Kidney epithelial cell (primary cell): ENCODE results near the gene EPN2. TPM values are rescaled to one million over a fixed set of nuclear protein-coding genes. Genes with fewer than 3 reads are reported as not detected.
"Not testable (repeated sequence)": the region's sequence is repeated elsewhere in the genome, so short reads cannot be mapped to it uniquely, and the experiment has no call there.

Experiments used
- DNase-seq: peaks from one replicate; pipeline ENCODE4 v3.0.0-alpha.2; 2010; ENCODE audit warnings: low read depth
- H3K27me3 ChIP-seq: 2 replicates; pipeline ENCODE4 v1.6.0; 2011; ENCODE audit warnings: low read length; ENCODE audit not compliant: control insufficient read depth, insufficient read depth
- H3K36me3 ChIP-seq: 2 replicates; pipeline ENCODE4 v1.5.1; 2011; ENCODE audit warnings: low read length; ENCODE audit not compliant: control insufficient read depth, insufficient read depth
- H3K4me3 ChIP-seq: 2 replicates; pipeline ENCODE4 v1.5.1; 2011; ENCODE audit warnings: low read depth, mild to moderate bottlenecking, control low read depth, low read length
- total RNA-seq: library from RNA; depleted of rRNA; stranded (reverse); fragments of >200 nt; gene quantifications from 2 replicates; pipeline ENCODE4 v1.2.3, GENCODE V29; 2015
- TF ChIP-seq, protein P1 (sequence below): IDR thresholded peaks from 2 replicates; pipeline ENCODE4 v1.5.1; 2011; ENCODE audit warnings: mild to moderate bottlenecking, moderate library complexity, low read length, control low read depth, inconsistent platforms; ENCODE audit not compliant: insufficient read depth, poor library complexity, severe bottlenecking

EPN2 gene
- total RNA-seq, 1 donor from 2014 or later = 13.7 TPM

DNA sequence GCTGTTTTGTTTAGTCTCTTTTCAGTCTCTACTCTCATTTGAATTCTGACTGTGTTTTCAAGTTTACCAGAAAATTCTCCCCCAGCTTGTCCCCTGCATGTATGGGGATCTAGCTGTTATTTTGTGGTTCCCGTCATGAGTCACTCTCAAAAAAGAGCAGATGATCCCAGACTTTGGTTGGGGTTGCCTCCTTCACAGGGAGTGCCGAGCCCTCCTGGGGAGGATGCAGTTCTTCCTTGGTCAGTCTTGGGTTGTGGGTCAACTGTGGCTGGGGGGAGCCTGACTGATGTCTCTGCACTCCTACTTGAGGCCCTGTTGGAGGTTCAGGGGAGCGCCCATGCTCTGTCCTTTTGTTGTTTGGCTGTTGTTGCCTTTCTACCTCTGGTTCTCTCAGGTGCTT lies 37.7 kb downstream of the EPN2 start:
- TF ChIP-seq, protein P1, sequence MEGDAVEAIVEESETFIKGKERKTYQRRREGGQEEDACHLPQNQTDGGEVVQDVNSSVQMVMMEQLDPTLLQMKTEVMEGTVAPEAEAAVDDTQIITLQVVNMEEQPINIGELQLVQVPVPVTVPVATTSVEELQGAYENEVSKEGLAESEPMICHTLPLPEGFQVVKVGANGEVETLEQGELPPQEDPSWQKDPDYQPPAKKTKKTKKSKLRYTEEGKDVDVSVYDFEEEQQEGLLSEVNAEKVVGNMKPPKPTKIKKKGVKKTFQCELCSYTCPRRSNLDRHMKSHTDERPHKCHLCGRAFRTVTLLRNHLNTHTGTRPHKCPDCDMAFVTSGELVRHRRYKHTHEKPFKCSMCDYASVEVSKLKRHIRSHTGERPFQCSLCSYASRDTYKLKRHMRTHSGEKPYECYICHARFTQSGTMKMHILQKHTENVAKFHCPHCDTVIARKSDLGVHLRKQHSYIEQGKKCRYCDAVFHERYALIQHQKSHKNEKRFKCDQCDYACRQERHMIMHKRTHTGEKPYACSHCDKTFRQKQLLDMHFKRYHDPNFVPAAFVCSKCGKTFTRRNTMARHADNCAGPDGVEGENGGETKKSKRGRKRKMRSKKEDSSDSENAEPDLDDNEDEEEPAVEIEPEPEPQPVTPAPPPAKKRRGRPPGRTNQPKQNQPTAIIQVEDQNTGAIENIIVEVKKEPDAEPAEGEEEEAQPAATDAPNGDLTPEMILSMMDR = no peak
- H3K4me3 ChIP-seq = no peak overlapping the region
- H3K36me3 ChIP-seq = peaks cover 1% of the 10 kb centered on the region
- H3K27me3 ChIP-seq = no peaks in the 10 kb centered on the region
- DNase-seq = no peak

DNA sequence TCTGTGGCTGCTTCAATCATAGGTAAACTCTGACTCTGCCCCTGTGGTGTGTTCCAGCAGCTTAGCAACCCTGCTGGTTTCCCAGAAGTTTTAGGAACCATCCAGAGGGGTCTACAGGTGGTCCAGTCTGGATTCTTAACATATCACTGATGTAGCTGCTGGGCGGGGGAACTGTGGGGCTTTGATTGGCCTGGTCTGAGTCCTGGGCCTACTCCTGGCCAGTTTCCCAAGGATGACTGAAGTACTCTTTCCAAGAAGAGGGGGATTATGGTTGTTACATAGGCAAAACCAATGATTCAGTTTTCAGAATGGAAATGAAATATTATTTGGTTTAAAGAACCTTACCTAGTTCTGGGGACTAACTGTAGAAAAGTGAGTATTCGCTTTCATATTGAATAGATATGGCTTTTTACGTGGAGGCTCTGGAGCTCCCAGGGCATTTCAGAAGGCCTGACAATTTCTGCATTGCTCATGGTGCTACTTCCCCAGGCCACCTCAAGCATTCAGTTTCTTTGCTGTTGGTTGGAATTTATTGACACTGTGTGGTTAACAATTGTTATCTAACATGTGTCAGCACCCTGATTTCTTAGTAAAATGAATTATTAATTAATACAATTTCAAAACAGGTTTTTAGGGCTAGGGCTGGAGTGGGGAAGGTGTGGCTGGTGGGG lies 38.4 kb downstream of the EPN2 start:
- no peak overlapping the region for H3K4me3 ChIP-seq
- H3K36me3 ChIP-seq = peaks cover 1% of the 10 kb centered on the region
- TF ChIP-seq, protein P1 = no peak
- no peaks in the 10 kb centered on the region for H3K27me3 ChIP-seq
- no peak for DNase-seq

DNA sequence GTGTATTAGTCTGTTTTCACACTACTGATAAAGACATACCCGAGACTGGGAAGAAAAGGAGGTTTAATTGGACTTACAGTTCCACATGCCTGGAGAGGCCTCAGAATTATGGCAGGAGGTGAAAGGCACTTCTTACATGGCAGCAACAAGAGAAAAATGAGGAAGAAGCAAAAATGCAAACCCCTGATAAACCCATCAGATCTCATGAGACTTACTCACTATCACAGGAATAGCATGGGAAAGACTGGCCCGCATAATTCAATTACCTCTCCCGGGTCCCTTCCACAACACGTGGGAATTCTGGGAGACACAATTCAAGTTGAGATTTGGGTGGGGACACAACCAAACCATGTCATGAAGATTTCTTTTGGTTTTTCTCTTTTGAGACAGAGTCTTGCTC lies 41.1 kb downstream of the EPN2 start:
- H3K4me3 ChIP-seq, H3K27me3 ChIP-seq, H3K36me3 ChIP-seq, DNase-seq: not testable (repeated sequence)

DNA sequence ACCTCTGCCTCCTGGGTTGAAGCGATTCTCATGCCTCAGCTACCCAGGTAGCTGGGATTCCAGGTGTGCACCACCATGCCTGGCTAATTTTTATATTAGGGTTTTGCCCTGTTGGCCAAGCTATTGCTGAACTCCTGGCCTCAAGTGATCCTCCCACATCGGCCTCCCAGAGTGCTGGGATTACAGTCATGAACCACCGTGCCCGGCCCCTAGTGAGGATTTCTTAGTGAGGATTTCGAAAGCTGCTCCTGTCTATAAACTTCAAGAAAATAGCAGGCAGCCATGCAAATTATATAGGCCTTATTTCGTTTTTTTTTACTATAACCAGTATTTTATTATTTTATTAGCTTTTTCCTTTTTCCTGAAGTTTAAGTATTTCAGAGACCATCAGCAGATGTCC lies 41.6 kb downstream of the EPN2 start:
- Histone ChIP-seq H3K27me3 (no peaks in the 10 kb centered on the region), H3K4me3 (no peak overlapping the region), H3K36me3 (peaks cover 2% of the 10 kb centered on the region)
- no peak for DNase-seq
- TF ChIP-seq, protein P1 = no peak

DNA sequence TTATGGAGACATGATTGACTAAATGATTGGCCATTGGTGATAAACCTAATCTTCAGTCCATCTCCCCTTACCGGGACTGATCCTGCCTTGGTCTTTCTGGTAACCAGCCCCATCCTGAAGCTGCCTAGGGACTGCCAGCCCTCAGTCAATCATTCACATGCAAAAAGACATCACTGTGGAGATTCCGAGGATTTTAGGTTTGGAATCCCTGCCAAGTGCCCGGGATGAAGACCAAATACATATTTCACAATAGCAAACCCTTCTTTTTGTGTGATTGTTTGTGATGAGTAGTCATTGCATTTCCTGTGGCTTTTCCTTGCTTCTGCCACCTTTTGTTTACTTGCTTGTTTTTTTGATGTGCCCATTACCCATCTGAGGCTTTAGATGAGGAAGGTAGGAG lies 44.0 kb downstream of the EPN2 start:
- peaks cover 1% of the 10 kb centered on the region for H3K36me3 ChIP-seq
- H3K4me3 ChIP-seq = no peak overlapping the region
- TF ChIP-seq, protein P1 = no peak

DNA sequence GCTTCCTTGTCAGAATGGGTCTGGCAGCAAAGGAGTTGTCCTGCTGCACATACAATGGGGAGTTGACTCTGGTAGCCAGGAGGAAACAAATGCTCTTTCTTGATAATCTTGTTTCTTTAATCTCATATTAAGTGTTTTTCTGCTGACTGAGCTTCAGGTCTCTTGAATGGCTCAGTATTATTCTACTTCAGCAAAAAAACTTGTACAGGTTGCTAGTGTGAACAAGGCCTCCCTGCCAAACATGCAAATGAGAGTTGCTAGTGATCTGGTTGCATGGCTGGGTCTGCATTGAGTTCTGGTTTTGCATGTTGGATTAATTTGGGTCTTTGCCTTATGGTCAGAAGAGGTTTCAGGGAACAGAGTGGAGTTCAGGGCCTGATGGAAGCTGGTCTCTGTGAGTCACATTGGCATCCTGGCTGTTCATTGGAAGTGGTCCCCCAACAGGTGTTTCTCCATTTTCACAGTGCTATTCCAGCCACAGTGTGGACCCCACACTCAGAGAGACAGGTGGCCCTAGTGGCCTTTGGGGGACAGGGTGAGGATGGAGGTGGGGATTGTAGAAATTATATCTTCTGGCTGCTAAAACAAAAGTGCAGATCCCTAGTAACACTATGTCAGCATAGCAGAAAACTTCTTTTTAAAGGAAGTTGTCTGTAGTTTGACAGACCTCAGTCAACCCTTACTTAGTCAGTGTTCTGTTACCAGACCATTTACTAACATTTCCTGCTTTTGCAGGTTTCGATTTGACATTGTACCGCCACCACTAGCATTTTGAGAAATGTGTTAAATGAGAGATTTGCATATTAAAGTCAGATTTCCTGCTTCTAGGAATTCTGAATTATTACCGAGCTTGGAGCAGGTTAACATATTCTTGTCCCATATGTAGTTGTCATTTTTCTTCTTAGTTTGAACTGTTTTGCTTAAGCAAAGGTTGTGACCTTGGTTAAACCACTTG lies 47.1 kb downstream of the EPN2 start:
- TF ChIP-seq, protein P1 = no peak
- Histone ChIP-seq H3K36me3 (peaks cover 1% of the 10 kb centered on the region), H3K4me3 (no peak overlapping the region), H3K27me3 (no peaks in the 10 kb centered on the region)
- DNase-seq = no peak

More for the DNA sequence above, 44.0 kb downstream of the EPN2 start:
- DNase-seq = no peak
- no peaks in the 10 kb centered on the region for H3K27me3 ChIP-seq
